ENCODE results near the gene STMP1. TPM values are rescaled to one million over a fixed set of nuclear protein-coding genes. Genes with fewer than 3 reads are reported as not detected.
A peak's percentile ranks its signal among the peaks of the same experiment; 100 is the strongest.
"Not testable (repeated sequence)": the region's sequence is repeated elsewhere in the genome, so short reads cannot be mapped to it uniquely, and the experiment has no call there.

STMP1 gene
- total and polyA plus RNA-seq, 4 donors, result 23.0 to 33.1 (median 26.0) TPM

GRCh38 chr7:135668852-135669395 is 6.6 kb downstream of the STMP1 start:
- 64 to 81% methylated on average over 6 of the region's 6 CpGs for WGBS, 2 donors
- H3K4me1 ChIP-seq (ENCODE audit: control insufficient read depth in 5 of 5, insufficient read depth in 5 of 5, low read length in 5 of 5), result peaks cover 1 to 21% (median 5%) of the 10 kb centered on the region in 5 donors
- not testable (repeated sequence) for DNase-seq; H3K27ac ChIP-seq (ENCODE audit: low read depth in 1 of 2, low read length in 1 of 2); ATAC-seq (ENCODE audit: insufficient read depth, low FRiP score); H3K9ac ChIP-seq (ENCODE audit: insufficient read depth in 1 of 2, low read length in 2 of 2); H3K9me3 ChIP-seq (ENCODE audit: control insufficient read depth in 4 of 4, insufficient read depth in 3 of 4, low read length in 3 of 4); H3K36me3 ChIP-seq (ENCODE audit: control insufficient read depth in 4 of 4, insufficient read depth in 4 of 4, low read length in 4 of 4); H3K4me3 ChIP-seq; H3K27me3 ChIP-seq (ENCODE audit: control insufficient read depth in 3 of 3, insufficient read depth in 3 of 3, low read length in 2 of 3)

GRCh38 chr7:135669774-135670173 is 7.5 kb downstream of the STMP1 start:
- peaks cover 0 to 16% (median 3%) of the 10 kb centered on the region in 5 donors for H3K4me1 ChIP-seq (ENCODE audit: control insufficient read depth in 5 of 5, insufficient read depth in 5 of 5, low read length in 5 of 5)
- no peak for DNase-seq
- no peaks in the 10 kb centered on the region for H3K9me3 ChIP-seq (ENCODE audit: control insufficient read depth in 4 of 4, insufficient read depth in 3 of 4, low read length in 3 of 4)
- ATAC-seq (ENCODE audit: insufficient read depth, low FRiP score), result no peak
- no peak for TF ChIP-seq CTCF (IDR thresholded peaks at IDR 0.05; ENCODE audit: control extremely low read depth, extremely low read depth)
- peak overlapping the region in 1 of 2 donors; percentile 17 for H3K27ac ChIP-seq (ENCODE audit: low read depth in 1 of 2, low read length in 1 of 2)
- 77 to 83% methylated on average over 1 of the region's 1 CpG for WGBS, 2 donors
- no peaks in the 10 kb centered on the region for H3K27me3 ChIP-seq (ENCODE audit: control insufficient read depth in 3 of 3, insufficient read depth in 3 of 3, low read length in 2 of 3)
- H3K36me3 ChIP-seq (ENCODE audit: control insufficient read depth in 4 of 4, insufficient read depth in 4 of 4, low read length in 4 of 4), result peaks cover 0 to 3% (median 3%) of the 10 kb centered on the region in 4 donors
- H3K9ac ChIP-seq (ENCODE audit: insufficient read depth in 1 of 2, low read length in 2 of 2), result no peak overlapping the region
- H3K4me3 ChIP-seq, result no peak overlapping the region

GRCh38 chr7:135670179-135670578 is 7.9 kb downstream of the STMP1 start:
- H3K27ac ChIP-seq (ENCODE audit: low read depth in 1 of 2, low read length in 1 of 2), result peak overlapping the region in 1 of 2 donors; percentile 17
- WGBS, 2 donors, result 56 to 76% methylated on average over 1 of the region's 1 CpG
- DNase-seq (no peak), ATAC-seq (ENCODE audit: insufficient read depth, low FRiP score) (no peak)
- H3K4me3 ChIP-seq, result no peak overlapping the region
- no peaks in the 10 kb centered on the region for H3K9me3 ChIP-seq (ENCODE audit: control insufficient read depth in 4 of 4, insufficient read depth in 3 of 4, low read length in 3 of 4)
- H3K36me3 ChIP-seq (ENCODE audit: control insufficient read depth in 4 of 4, insufficient read depth in 4 of 4, low read length in 4 of 4), result peaks cover 0 to 4% (median 3%) of the 10 kb centered on the region in 4 donors
- H3K9ac ChIP-seq (ENCODE audit: insufficient read depth in 1 of 2, low read length in 2 of 2), result no peak overlapping the region
- TF ChIP-seq CTCF (IDR thresholded peaks at IDR 0.05; ENCODE audit: control extremely low read depth, extremely low read depth), result no peak
- H3K27me3 ChIP-seq (ENCODE audit: control insufficient read depth in 3 of 3, insufficient read depth in 3 of 3, low read length in 2 of 3), result no peaks in the 10 kb centered on the region
- H3K4me1 ChIP-seq (ENCODE audit: control insufficient read depth in 5 of 5, insufficient read depth in 5 of 5, low read length in 5 of 5), result peaks cover 0 to 13% (median 3%) of the 10 kb centered on the region in 5 donors

GRCh38 chr7:135672560-135673359 is 10.4 kb downstream of the STMP1 start:
- no peaks in the 10 kb centered on the region for H3K27me3 ChIP-seq (ENCODE audit: control insufficient read depth in 3 of 3, insufficient read depth in 3 of 3, low read length in 2 of 3)
- WGBS, 2 donors, result 50 to 68% methylated on average over 3 of the region's 3 CpGs
- no peak overlapping the region for H3K4me3 ChIP-seq
- H3K9ac ChIP-seq (ENCODE audit: insufficient read depth in 1 of 2, low read length in 2 of 2), result no peak overlapping the region
- peak; percentile 33 to 78 (median 77) for DNase-seq
- H3K9me3 ChIP-seq (ENCODE audit: control insufficient read depth in 4 of 4, insufficient read depth in 3 of 4, low read length in 3 of 4), result no peaks in the 10 kb centered on the region
- H3K36me3 ChIP-seq (ENCODE audit: control insufficient read depth in 4 of 4, insufficient read depth in 4 of 4, low read length in 4 of 4), result peaks cover 4 to 12% (median 8%) of the 10 kb centered on the region in 4 donors
- peak; percentile 62 for ATAC-seq (ENCODE audit: insufficient read depth, low FRiP score)
- H3K27ac ChIP-seq (ENCODE audit: low read depth in 1 of 2, low read length in 1 of 2), result peak overlapping the region in 1 of 2 donors; percentile 58
- H3K4me1 ChIP-seq (ENCODE audit: control insufficient read depth in 5 of 5, insufficient read depth in 5 of 5, low read length in 5 of 5), result peaks cover 0 to 18% (median 3%) of the 10 kb centered on the region in 5 donors
- peak; percentile 44 for TF ChIP-seq CTCF (IDR thresholded peaks at IDR 0.05; ENCODE audit: control extremely low read depth, extremely low read depth)
